ENCODE measurements around the gene PGS1.

The PGS1 gene

GRCh38 chr17:78346605-78347250 is 31.7 kb upstream of the PGS1 start:
- DNase-seq: no peak

- DNase-seq: no peak
Observed at GRCh38 chr17:78347453-78347852, 31.0 kb upstream of the PGS1 start.

- no peak for DNase-seq
Observed at GRCh38 chr17:78348055-78348770, 30.2 kb upstream of the PGS1 start.

GRCh38 chr17:78349891-78350642 is 28.4 kb upstream of the PGS1 start:
- DNase-seq: no peak

- DNase-seq: no peak
Observed at GRCh38 chr17:78351449-78352006, 26.9 kb upstream of the PGS1 start.

GRCh38 chr17:78353834-78354233 is 24.6 kb upstream of the PGS1 start:
- no peak for DNase-seq

- DNase-seq: no peak
Observed at GRCh38 chr17:78355045-78355641, 23.3 kb upstream of the PGS1 start.

- no peak for DNase-seq
Observed at GRCh38 chr17:78355701-78356100, 22.7 kb upstream of the PGS1 start.

GRCh38 chr17:78356101-78356713 is 22.2 kb upstream of the PGS1 start:
- peak in 1 of 2 experiments; percentile 46 for DNase-seq

GRCh38 chr17:78357177-78357586 is 21.3 kb upstream of the PGS1 start:
- no peak for DNase-seq

- DNase-seq: no peak
Observed at GRCh38 chr17:78357672-78358537, 20.5 kb upstream of the PGS1 start.

- peak; percentile 30 to 77 for DNase-seq
Observed at GRCh38 chr17:78358538-78359320, 19.7 kb upstream of the PGS1 start.

GRCh38 chr17:78359321-78359996 is 19.0 kb upstream of the PGS1 start:
- peak in 1 of 2 experiments; percentile 51 for DNase-seq

GRCh38 chr17:78359997-78360370 is 18.5 kb upstream of the PGS1 start, which contains the start of gene SOCS3:
Gene SOCS3 (minus strand): TSS chr17:78360077. CDS start chr17:78359095, 982 bp downstream.
- peak; percentile 84 to 86 for DNase-seq

GRCh38 chr17:78360371-78361224 is 17.9 kb upstream of the PGS1 start:
- DNase-seq: peak; percentile 86 to 91

GRCh38 chr17:78361225-78361701 is 17.2 kb upstream of the PGS1 start:
- no peak for DNase-seq

GRCh38 chr17:78362232-78362631 is 16.2 kb upstream of the PGS1 start:
- no peak for DNase-seq

GRCh38 chr17:78362671-78363070 is 15.8 kb upstream of the PGS1 start:
- DNase-seq: no peak

All from NCI-H524 (cell line).